ENCODE results near the gene LETMD1. TPM values are rescaled to one million over a fixed set of nuclear protein-coding genes. Genes with fewer than 3 reads are reported as not detected.

Gene LETMD1
- polyA plus RNA-seq, 1 of the 3 experiments (the other 2 are of a cell fraction), result 67.8 TPM

- Histone ChIP-seq H3K79me2 (ENCODE audit: insufficient read depth) (peaks cover 4% of the 10 kb centered on the region; the same call in 1 of the 2 replicates), H3K9me2 (no peaks in the 10 kb centered on the region), H3K9me3 (no peaks in the 10 kb centered on the region), H2AFZ (ENCODE audit: low read depth) (no peak overlapping the region), H3K27me3 (ENCODE audit: insufficient read depth) (no peaks in the 10 kb centered on the region), H3K36me3 (replicated peaks in 1 of 2; ENCODE audit: control insufficient read depth in 1 of 2, insufficient read depth in 2 of 2, low read length in 1 of 2) (peaks cover 64 to 65% of the 10 kb centered on the region in 2 experiments), H3K4me3 (ENCODE audit: low read depth in 2 of 2, low read length in 1 of 2) (no peak overlapping the region), H3K9ac (no peak overlapping the region), H3K4me2 (no peak overlapping the region), H3K27ac (ENCODE audit: low read depth in 2 of 2, low read length in 1 of 2) (no peak overlapping the region), H4K20me1 (ENCODE audit: insufficient read depth) (0 out of 2 replicates have a peak, but pooled peaks cover 4% of the 10 kb centered on the region), H3K4me1 (ENCODE audit: control insufficient read depth in 1 of 2, insufficient read depth in 2 of 2, low read depth in 1 of 2, low read length in 1 of 2) (no peaks in the 10 kb centered on the region), H3F3A (replicated peaks; ENCODE audit: insufficient read depth) (peaks cover 8% of the 10 kb centered on the region)
- ChIA-PET POLR2A (no interaction called here), CTCF (interaction anchor here (1.1 kb wide), 1 partner anchor 20 kb away, joined by 3 read pairs; no protein-coding TSS in a partner anchor)
- WGBS (ENCODE audit: low lambda C conversion rate), result 83% methylated on average over 6 of the region's 7 CpGs
- TF ChIP-seq NRF1 (IDR thresholded peaks at IDR 0.05; ENCODE audit: low read depth, low read length) (no peak), MAX (IDR thresholded peaks at IDR 0.05; ENCODE audit: low read depth) (no peak)
- DNase-seq, result no peak
Measured at GRCh38 chr12:51067771-51068170, 19.6 kb downstream of the LETMD1 start.

GRCh38 chr12:51070004-51070403 lies 21.9 kb downstream of the LETMD1 start:
- no peak overlapping the region for H3K4me3 ChIP-seq (ENCODE audit: low read depth in 2 of 2, low read length in 1 of 2)
- no peaks in the 10 kb centered on the region for H3K27me3 ChIP-seq (ENCODE audit: insufficient read depth)
- peaks cover 25% of the 10 kb centered on the region for H3K79me2 ChIP-seq (ENCODE audit: insufficient read depth)
- no peak overlapping the region for H2AFZ ChIP-seq (ENCODE audit: low read depth)
- peaks cover 3% of the 10 kb centered on the region for H3F3A ChIP-seq (replicated peaks; ENCODE audit: insufficient read depth)
- H3K27ac ChIP-seq (ENCODE audit: low read depth in 2 of 2, low read length in 1 of 2), result no peak overlapping the region
- H3K36me3 ChIP-seq (replicated peaks in 1 of 2; ENCODE audit: control insufficient read depth in 1 of 2, insufficient read depth in 2 of 2, low read length in 1 of 2), result peaks cover 49 to 58% of the 10 kb centered on the region in 2 experiments
- no peaks in the 10 kb centered on the region for H3K9me2 ChIP-seq
- no peak overlapping the region for H3K9ac ChIP-seq
- H4K20me1 ChIP-seq (ENCODE audit: insufficient read depth), result 0 out of 2 replicates have a peak, but pooled peaks cover 6% of the 10 kb centered on the region
- no peaks in the 10 kb centered on the region for H3K4me1 ChIP-seq (ENCODE audit: control insufficient read depth in 1 of 2, insufficient read depth in 2 of 2, low read depth in 1 of 2, low read length in 1 of 2)
- no peaks in the 10 kb centered on the region for H3K9me3 ChIP-seq
- POLR2A ChIA-PET, result interaction anchor here (1.2 kb wide), 1 partner anchor 13 kb away, joined by 3 read pairs; no protein-coding TSS in a partner anchor
- CTCF ChIA-PET, result no interaction called here
- DNase-seq, result no peak
- no peak overlapping the region for H3K4me2 ChIP-seq
- 95% methylated on average over 3 of the region's 3 CpGs for WGBS (ENCODE audit: low lambda C conversion rate)
- TF ChIP-seq TCF12 (IDR thresholded peaks at IDR 0.05), result no peak
- TF ChIP-seq JUND (IDR thresholded peaks at IDR 0.05), result no peak
- TF ChIP-seq USF1 (IDR thresholded peaks at IDR 0.05; ENCODE audit: borderline replicate concordance, low read depth), result no peak
- TF ChIP-seq FOSL2 (IDR thresholded peaks at IDR 0.05; ENCODE audit: borderline replicate concordance, low read depth), result no peak
- TF ChIP-seq CTCF (IDR thresholded peaks at IDR 0.05), result no peak
- TF ChIP-seq USF2 (IDR thresholded peaks at IDR 0.05; ENCODE audit: borderline replicate concordance, low read depth, low read length), result no peak
- TF ChIP-seq RCOR1 (IDR thresholded peaks at IDR 0.05; ENCODE audit: low read length), result no peak
- TF ChIP-seq GABPA (IDR thresholded peaks at IDR 0.05; ENCODE audit: low read depth), result no peak
- no peak for TF ChIP-seq MEF2A (IDR thresholded peaks at IDR 0.05; ENCODE audit: borderline replicate concordance, low read depth)
- TF ChIP-seq CHD2 (IDR thresholded peaks at IDR 0.05; ENCODE audit: low read length, partially characterized antibody), result no peak
- TF ChIP-seq IRF3 (IDR thresholded peaks at IDR 0.05; ENCODE audit: low read depth, low read length), result no peak
- TF ChIP-seq REST (IDR thresholded peaks at IDR 0.05; ENCODE audit: low read depth, low read length), result no peak
- no peak for TF ChIP-seq TEAD4 (IDR thresholded peaks at IDR 0.05; ENCODE audit: borderline replicate concordance, insufficient read depth)
- no peak for TF ChIP-seq RFX5 (IDR thresholded peaks at IDR 0.05; ENCODE audit: low read length)
- TF ChIP-seq NRF1 (IDR thresholded peaks at IDR 0.05; ENCODE audit: low read depth, low read length), result no peak
- no peak for TF ChIP-seq SIN3A (IDR thresholded peaks at IDR 0.05; ENCODE audit: borderline replicate concordance, low read depth, low read length)
- no peak for TF ChIP-seq YY1 (IDR thresholded peaks at IDR 0.05; ENCODE audit: low read depth)
- TF ChIP-seq FOXM1 (IDR thresholded peaks at IDR 0.05; ENCODE audit: low read depth), result no peak
- TF ChIP-seq MAX (IDR thresholded peaks at IDR 0.05; ENCODE audit: low read depth), result no peak
